HG02763 (cell line): Measurements from ENCODE around the gene PHACTR3.

Experiments used
- ATAC-seq: cut with Tn5 transposase; IDR thresholded peaks from one replicate; pipeline ENCODE4 v1.9.1; 2021; ENCODE audit warnings: mild to moderate bottlenecking, moderate library complexity; ENCODE audit not compliant: unreplicated experiment

The PHACTR3 gene

DNA sequence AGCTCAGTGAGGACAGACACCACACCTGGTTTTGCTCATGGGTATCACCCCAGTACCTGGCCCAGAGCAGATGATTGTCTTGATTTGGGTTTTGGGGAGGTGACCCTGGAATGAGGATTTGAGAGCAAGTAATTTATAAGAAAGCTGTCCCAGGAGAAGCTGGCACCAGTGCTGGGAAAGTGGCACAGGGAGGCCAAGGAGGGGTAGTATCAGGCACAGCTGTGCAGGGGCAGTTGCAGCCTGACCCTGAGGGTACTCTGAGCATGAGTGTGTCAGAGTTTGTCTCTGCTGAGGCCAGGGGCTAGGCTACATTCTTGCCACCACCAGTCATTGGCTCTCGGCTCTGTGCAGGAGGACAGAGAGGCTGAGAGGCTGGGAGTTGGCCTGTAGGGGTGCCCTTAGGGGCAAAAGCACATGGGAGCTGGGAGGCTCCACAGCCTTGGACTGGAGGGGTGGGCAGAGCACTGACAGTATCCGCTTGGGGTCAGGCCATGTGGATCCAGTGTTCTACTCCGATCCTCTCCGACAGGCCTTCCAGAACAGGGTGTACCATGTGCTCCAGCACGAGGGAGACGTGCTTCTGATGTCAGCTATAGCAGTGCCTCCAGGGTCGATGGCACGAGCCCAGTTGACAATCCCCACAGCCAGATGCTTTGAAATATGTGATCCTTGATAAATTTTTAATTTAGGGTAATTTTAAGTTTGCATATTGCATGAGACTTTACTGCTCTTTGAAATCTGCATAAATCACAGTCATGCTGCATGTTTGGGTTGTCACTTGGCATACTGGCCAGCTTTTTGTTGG, 121.3 kb downstream of the PHACTR3 start:
- ATAC-seq, result no peak

DNA sequence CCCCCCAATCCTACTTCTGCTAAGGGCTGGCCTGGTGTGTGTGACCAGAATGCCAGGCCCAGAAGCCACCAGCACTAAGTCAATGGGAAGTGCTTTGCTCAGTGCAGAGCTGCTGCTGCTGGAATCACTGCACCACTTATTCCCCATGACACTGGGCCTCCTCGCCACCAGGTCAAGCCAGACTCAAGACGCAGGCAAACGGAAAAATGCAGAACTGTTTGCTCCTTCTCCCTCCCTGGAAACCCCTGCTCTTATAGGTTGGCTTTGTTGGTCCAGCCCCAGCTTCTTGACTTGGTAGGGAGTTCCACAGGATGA, 121.9 kb downstream of the PHACTR3 start:
- no peak for ATAC-seq

DNA sequence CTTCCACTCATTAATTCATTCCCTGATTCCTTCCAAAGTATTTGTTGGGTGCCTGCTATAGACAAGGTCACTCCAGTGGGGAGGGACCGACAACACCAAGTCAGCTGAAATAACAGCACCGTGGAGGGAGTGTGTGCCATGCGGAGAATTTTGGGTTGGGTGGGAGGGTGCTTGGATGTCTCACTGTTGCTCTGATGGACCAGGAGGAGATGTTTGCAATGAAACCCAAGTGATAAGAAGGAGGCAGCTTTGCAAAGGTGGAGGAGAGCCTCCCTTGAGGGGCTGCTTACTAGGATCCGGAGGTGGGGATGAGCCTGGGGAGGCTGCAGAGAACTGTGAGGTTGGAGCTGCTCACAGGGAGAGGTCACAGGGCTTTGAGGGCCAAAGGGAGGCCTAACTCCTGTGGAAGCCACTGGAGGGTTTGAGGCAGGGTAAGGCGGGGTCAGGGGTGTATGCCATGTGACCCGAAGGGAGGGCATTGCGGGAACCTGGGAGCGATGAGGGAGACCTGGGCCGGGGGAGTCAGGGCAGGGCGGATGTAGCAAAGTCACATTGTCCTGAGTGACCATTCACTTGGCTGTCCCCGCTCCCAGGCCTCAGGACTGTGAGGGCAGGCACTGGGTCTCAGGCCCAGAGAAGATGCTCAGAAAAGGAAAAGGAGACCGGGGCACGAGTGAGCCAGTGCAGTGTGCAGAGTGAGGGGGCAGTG, 124.5 kb downstream of the PHACTR3 start:
- ATAC-seq, result no peak

DNA sequence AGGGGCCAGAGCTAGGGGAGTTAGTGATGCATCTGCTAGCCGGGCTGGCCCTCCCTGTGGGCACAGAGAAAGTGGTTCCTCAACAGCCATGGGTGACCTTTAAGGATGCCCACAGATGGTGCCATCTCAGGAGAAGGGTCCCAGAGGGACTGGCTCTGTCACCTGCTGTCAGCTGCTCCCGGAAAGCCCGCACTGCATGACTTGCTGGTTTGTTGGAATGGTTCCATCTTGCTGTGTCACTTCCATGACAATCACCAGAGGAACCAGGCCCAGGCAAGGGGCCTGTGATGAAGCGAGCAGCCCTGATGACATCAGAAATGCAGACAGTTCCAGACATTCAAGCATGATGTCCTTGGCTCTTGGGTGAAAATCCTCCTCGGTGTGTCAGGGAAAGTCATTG, 125.2 kb downstream of the PHACTR3 start:
- ATAC-seq, result no peak

DNA sequence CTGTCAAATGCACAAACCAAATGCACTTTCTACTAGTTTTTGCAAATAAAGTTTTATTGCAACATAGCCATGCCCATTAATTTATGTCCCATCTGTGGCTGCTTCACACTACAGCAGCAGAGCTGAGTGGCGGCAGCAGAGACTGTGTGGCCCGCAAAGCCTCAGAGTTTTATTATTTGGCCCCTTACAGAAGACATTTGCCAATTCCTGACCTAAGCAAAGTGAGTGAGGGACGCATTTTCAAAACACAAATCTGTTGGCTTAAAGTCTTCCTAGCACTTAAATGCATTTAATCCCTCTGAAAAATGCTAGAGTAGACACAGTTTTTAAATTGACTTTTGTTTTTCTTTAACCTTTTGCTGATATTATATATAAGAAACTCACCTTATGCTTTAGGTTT, 126.4 kb downstream of the PHACTR3 start:
- ATAC-seq, result no peak

DNA sequence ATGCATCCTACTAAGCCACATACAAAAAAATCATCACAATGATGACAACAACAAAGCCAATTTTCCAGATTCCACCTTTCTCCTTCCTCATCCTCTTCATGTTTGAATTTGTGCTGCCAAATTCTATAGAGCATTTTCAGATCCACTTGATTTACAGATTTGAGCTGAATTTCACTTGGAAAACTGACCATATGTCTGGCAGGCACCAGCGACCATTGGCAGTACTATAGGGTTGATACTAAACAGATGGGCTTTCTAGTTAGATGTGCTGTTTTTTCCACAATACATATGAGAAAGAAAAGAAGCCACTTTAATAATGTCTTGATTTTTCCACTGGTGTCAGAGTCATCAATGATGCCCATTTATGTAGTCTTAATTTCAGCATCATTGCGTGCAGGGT, 127.0 kb downstream of the PHACTR3 start:
- no peak for ATAC-seq

DNA sequence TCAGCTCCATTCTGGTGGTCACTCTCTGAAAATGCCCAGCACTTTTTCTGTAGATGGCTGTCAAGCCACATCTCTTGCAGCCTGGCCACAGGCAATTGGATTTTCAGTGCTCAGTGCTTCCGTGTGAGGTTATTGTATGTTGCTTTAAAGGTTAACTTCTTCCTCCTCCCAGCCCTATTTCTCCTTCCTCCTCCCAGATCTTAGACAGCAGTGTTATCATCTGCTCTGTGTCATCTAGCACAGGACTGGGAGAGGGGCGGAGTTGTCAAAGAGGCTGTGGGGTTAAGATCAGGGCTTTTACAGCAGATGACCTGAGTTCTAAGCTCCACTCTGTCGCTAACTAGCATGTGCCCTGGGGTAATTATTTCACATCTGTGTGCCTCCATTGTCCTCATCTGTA, 129.0 kb downstream of the PHACTR3 start:
- ATAC-seq, result no peak

DNA sequence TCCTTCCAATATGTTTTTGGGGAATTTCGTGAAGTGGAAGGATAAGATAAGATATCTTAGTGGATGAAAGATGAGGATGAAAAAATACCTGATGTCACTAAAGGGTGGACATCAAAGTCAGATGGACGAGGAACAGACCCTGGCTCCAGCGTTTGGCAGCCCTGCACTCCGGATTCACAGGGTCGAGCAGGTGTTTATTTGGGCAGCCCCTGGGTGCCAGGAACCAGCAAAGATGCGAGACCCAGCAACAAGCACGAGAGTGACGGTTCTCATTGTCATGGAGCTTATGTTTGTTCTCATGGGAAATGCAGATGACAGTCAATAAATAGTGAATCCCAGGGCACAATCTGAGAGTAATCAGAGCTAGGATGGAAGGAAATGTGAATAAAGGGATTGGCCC, 131.1 kb downstream of the PHACTR3 start:
- no peak for ATAC-seq

DNA sequence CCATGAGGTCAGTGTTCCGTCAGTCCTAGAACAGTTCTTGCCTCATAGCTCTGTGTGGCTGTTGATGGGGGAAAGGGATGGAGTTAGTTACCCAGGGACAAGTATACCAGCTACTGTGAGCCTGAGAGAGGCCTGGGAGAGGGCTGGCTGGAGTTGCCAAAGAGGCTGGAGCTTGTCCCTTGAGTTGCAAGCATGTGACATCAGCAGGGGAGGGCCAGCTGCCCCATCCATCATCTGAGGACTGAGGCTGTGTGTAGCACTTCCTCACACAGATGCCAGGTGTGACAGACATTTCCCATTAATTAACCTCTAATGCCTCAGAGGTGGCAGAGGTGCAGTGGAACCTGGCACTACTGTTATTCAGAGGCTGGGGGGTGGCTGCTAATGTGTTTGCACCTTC, 131.6 kb downstream of the PHACTR3 start:
- ATAC-seq, result no peak

DNA sequence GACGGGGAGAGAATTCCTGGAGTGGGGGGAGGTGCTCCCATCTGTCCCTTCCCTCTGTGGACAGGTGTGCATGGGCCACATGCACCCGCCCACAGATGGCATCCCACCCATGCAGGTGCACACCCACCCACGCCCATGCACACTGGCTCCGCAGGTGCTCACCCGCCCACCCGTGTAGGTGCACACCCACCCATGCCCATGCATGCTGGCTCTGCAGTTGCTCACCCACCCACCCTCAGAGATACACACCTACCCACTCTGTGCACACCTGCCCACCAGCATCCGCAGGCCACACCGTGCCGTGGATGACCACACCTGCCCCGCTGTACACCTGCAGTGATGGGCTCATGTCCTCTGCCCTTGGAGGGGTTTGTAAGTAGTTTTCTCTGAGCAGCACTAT, 132.0 kb downstream of the PHACTR3 start:
- no peak for ATAC-seq

DNA sequence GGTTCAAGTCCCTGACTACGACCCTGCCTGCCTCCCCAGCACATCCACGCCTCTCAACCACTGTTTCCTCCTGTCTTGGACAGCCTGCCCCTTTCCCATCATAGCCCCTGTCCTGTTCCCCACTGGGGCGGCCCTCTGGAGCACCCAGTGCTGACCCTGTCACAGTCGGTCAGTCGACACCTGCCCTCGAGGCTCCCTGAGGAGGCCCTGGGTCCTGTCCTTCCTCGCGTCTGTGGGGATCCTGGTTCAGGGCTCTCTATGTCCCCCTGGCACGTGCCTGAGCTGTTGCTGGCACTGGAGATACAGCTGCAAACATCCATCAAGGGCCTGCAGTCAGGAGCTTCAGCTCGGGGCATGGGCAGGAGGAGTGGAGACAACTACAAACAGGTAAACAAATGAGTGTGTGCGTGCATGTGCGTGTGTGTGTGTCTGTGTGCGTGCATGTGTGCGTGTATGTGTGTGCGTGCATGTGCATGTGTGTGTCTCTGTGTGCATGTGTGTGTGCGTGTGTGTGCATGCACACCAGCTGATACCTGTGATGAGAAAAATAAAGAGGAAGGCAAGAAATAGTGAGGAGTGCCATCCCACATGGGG, 132.8 kb downstream of the PHACTR3 start:
- ATAC-seq, result no peak

DNA sequence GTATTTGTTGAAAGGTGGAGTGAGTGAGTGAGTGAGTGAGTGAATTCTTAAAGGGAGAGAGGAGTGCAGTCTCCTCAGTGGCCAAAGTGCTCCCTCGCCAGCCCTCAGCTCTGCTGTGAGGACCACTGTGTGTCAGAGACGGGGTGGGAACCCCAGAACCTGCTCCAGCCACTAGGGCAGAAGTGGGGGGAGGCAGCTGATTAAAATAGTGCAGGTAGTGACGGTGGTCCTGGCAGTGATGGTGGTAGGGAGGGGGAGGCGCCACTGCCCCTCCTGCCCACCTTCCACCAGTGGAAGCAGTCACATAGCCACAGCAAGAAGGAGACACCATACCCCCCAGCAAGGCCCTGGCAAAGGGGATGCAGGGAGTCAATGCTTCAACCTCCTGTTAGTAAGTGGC, 133.5 kb downstream of the PHACTR3 start:
- no peak for ATAC-seq

DNA sequence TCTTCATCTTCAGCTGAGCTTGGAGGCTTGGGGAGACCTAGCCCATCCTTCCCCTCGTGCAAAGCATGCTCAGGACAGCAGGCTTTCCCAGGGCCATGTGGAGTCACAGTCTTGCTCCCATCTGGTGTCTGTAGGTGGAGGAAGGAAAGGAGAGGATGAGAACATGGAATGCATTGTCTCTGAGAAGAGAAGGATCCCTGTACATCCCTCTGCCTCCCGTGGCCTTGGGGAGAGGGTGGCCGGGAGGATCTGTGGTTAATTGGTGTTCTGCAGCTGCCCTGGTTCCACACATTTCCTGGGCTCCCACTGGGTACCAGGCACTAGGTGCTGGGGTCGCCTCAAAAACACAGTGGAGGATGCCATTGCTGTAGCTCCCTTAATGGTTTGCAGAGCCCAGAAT, 134.5 kb downstream of the PHACTR3 start:
- no peak for ATAC-seq

DNA sequence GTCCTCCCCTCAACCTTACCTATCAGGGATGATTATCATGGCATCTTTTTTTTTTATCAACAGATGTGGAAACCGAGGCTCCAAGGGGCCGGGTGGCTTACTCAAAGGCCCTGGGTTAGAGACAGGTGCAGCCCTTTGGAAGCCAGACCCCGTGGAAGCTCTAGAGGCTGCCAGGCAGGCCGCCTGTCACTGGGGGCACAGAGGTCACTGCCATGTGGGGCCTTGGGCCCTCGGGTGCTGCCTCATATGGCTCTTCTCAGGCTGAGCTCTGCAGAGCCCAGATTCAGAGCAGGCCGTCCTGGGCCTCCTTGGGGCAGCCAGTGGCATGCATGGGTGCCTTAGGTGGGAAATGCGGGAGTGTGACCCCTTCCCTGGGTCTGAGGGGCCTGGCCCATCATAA, 136.3 kb downstream of the PHACTR3 start:
- no peak for ATAC-seq

DNA sequence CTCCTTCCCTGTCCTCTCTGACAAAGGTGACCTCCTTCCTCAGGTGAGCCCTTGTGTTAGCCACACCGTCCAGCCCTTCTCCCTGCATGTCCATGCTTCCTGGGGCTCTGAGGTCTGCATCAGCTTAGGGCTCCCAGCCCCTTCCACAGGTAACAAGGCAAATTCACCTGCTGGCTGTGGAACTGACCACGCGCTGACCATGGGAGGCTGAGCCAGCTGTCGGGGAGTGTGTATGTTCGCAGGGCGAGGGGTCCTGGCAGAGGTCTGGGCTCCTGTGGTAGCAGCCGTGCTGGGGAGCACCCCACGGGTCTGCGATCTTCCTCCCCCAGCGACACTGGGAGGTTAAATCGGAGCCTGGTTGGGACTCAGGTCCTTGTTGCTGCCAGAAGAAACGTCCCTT, 136.7 kb downstream of the PHACTR3 start:
- ATAC-seq, result no peak

DNA sequence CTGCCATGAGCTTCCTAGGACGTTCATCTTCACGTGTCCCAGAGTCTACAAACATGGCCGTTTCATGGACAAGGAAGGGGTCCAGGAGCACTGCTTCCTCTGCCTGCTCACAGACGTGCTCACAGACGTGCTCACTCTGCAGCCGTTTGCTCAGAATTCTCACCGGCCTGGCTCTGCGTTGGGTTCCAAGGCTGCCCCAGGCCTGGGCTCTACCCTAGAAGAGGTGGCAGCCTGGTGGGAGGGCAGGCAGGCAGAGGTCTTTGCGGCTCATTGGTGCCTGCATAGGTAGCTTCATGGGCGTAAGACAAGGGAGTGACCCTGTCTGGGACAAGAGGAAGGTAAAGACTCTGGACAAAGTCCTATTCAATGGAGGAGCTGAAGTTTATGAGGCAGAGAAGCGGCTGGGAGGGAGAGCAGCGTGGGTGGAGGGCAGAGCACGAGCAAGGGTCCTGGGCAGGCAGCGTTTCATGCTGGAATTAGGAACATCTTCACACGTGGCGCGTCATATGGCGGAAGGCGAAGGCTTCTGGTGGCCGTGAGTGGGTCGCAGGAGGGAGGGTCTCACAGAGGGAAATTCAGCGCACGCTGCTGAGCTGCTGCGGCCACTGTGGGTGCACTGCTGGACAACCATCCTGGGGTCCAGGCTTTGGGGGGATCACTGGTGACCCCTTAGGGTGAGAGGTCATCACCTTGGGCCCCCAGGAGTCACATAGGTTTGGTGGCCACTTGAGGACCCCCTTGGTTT, 138.2 kb downstream of the PHACTR3 start:
- ATAC-seq, result no peak

DNA sequence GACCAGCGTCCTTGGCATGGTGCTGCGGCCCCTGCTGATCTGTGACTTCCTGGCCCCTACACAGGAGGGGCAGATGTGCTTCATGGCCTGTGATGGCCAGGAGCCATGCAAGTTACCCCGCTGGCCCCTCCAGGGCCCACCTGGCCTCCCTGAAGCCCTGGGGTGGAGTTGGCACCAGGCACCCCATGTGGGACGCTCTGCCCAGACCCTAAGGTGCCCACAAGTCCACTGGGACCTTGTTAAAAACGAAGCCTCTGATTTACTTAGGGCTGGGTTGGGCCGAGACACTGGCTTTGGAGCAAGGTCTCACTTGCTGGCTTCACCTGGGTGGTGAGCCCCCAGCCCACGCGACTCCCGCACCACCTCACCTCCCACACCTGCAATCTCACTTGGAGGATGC, 139.0 kb downstream of the PHACTR3 start:
- no peak for ATAC-seq

DNA sequence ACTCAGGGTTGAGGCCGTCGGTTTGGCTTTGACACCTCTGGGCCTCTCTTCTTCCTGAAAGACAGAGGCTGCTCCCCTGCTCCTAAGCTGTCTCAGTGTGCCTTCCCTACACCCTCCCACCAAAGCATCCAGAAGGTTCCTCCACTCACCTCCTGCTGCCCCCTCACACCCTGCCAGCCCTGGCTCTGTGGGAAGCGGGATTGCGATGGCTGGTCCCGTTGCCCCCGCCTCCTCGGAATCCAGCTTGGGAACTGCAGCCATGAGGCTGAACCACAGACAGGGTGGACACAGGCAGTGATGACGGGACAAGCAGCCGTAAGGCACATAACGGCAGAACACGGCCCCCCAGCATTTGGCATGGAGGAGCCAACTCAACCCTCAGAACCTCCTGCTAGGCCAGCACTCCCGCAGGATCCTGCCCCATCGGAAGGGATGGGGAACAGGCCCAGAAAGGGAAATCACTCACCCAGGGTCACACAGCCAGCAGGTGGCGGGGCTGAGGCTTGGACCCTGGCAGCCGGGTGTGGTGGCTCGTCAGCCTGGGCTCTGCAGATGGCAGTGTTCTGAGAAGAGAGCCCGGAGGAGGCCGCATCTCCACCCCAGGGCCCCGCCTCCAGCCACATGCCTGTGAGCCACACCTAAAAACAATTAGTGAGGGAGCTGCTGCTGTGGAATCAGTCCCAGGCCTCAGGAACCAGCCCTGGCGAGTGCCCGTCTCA, 139.6 kb downstream of the PHACTR3 start:
- ATAC-seq, result no peak

DNA sequence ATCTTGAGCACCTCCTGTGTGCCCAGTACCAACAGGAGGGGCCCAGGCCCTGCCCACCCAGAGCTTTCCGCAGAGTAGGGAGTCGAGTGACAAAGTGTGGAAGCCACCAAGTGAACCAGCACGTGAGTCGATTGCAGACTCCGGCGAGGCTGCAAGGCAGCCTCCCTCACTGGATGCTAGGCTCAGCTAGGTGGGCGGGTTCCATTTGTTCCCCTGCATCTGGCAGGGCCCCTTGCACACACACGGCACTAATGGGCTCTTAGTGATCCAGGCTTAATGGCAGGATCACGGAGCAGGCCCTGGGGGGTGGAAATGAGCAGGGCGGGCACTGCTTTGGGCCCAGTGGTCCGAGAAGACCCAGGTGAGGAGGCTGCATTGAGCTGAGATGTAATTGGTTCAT, 140.4 kb downstream of the PHACTR3 start:
- ATAC-seq, result no peak

DNA sequence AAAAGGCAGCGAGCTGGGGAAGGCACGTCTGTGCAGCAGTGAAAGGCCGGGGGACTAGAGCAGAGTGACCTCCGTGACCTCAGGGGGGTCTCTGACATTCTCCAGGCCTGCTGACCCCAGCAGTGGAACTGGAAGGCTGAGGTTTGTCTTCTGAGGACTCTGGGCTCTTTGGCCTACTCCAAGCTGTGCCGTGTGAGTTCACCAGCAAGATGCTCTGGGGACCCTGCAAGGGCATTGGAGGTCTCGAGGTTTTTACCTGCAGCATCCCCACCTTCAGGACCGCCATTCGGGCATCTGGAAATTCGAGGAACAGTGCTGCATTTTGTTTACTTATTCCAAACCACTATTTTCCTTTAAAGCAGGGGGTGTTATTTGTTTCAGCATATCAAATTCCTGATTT, 140.9 kb downstream of the PHACTR3 start:
- no peak for ATAC-seq

DNA sequence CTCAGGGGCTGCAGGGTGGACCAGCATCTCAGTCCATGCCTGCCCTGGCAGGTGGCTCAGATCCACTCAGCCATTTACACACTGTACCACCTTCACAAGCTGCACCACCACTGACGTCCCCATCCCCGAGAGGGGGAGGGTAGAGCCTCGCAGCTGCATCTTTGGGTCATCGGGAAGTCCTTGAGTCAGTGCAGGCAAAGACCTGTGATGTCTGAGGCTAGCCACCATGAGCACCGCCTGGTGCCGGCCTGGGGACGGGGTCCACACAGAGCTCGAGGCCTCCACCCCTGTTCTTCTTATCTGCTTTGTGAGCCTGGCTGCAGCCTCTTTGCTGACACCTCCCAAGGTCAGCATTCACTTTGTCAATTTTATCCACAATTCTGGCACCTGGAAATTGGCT, 141.4 kb downstream of the PHACTR3 start:
- ATAC-seq, result no peak
